ENCODE results near the gene TUBA4A.
A peak's percentile ranks its signal among the peaks of the same experiment; 100 is the strongest.

TUBA4A gene

DNA sequence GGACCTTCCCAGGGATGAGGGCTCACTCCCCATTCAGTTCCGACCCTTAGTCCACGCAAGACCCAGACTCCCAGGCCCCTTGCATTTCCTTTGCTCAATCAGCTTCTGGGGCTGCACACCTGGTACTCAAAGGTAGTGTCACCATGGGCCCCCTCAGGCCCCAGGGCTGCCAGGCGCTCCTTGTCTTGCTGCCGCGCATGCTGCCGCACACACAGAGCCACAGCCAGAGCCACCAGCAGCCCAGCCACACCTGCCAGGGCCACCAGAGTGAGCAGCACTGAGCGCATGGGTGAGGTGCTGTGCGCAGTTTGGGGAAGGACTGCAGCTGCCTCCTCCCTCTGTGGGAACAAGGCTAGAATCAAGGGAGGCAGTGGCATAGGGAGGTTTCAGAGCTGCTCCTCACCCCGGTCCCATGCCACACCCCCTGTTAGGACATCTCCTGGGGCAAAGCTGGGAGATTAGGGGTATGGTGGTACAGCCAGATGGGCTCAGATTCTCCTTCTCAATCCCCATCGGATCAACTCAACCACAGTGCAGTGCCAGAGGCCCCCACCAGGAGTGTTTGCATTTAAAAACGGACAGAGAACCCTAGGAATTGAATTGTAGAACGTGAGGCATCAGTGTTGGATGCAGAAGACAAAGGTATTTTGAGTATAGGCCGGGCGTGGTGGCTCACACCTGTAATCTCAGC is 44.2 kb upstream of the TUBA4A start:
- H3K27me3 ChIP-seq (ENCODE audit: insufficient read depth, low read depth, severe bottlenecking): no peaks in the 10 kb centered on the region
- no peaks in the 10 kb centered on the region for H3K9me3 ChIP-seq (ENCODE audit: severe bottlenecking)
- no peak overlapping the region for H3K27ac ChIP-seq
- 0 out of 2 replicates have a peak, but pooled peaks have one; percentile 1 for TF ChIP-seq CTCF (IDR thresholded peaks at IDR 0.05; ENCODE audit: low read depth, low read length)
- H3K4me3 ChIP-seq (ENCODE audit: low read depth, low read length): no peak overlapping the region
- DNase-seq: peak; percentile 40
- peaks cover 24% of the 10 kb centered on the region for H3K36me3 ChIP-seq

DNA sequence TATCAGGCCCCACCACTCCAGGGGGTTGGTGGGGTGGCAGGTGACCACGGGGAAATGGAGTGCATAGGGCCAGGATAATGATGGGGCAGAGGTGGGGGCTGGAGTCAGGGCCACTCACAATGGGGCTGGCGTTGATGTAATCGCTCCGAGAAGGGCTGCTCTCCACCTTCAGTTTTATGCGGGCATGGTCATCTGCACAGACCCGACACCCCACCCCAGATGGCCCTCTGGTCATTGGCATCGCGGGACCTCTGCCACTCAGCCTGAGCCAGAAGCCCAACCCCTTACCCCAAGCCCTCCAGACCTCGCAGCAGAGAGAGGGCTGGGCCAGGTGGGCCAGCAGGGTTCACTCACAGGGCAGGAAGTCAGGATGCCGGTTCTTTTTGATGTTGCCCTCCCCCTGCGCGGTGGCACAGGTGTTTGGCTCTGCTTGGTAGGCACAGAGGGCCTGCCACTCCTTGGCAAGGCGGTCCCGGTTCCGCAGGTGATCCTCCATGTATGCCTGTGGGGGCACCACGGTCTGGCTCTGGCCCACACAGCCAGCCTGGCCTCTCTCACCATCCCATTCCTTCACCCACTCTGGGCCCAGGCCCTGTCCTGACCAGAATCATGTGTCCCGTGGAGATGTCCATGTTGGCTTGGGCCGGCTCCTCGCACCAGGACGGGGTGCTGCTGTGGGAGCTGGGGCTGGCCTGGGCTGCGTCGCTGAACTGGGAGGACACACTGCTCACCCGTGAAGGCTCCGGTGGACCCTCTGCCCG is 43.1 kb upstream of the TUBA4A start:
- H3K4me3 ChIP-seq (ENCODE audit: low read depth, low read length): no peak overlapping the region
- no peaks in the 10 kb centered on the region for H3K27me3 ChIP-seq (ENCODE audit: insufficient read depth, low read depth, severe bottlenecking)

GRCh38 chr2:219296142-219296541 is 42.4 kb upstream of the TUBA4A start:
- Histone ChIP-seq H3K4me3 (ENCODE audit: low read depth, low read length) (no peak overlapping the region), H3K9me3 (ENCODE audit: severe bottlenecking) (no peaks in the 10 kb centered on the region), H3K27ac (no peak overlapping the region), H3K27me3 (ENCODE audit: insufficient read depth, low read depth, severe bottlenecking) (no peaks in the 10 kb centered on the region), H3K36me3 (peaks cover 17% of the 10 kb centered on the region)
- no peak for DNase-seq
- TF ChIP-seq CTCF (IDR thresholded peaks at IDR 0.05; ENCODE audit: low read depth, low read length): no peak

More for the DNA sequence above, 43.1 kb upstream of the TUBA4A start:
- TF ChIP-seq CTCF (IDR thresholded peaks at IDR 0.05; ENCODE audit: low read depth, low read length): no peak
- DNase-seq: no peak
- H3K27ac ChIP-seq: no peak overlapping the region
- no peaks in the 10 kb centered on the region for H3K9me3 ChIP-seq (ENCODE audit: severe bottlenecking)
- peaks cover 17% of the 10 kb centered on the region for H3K36me3 ChIP-seq

DNA sequence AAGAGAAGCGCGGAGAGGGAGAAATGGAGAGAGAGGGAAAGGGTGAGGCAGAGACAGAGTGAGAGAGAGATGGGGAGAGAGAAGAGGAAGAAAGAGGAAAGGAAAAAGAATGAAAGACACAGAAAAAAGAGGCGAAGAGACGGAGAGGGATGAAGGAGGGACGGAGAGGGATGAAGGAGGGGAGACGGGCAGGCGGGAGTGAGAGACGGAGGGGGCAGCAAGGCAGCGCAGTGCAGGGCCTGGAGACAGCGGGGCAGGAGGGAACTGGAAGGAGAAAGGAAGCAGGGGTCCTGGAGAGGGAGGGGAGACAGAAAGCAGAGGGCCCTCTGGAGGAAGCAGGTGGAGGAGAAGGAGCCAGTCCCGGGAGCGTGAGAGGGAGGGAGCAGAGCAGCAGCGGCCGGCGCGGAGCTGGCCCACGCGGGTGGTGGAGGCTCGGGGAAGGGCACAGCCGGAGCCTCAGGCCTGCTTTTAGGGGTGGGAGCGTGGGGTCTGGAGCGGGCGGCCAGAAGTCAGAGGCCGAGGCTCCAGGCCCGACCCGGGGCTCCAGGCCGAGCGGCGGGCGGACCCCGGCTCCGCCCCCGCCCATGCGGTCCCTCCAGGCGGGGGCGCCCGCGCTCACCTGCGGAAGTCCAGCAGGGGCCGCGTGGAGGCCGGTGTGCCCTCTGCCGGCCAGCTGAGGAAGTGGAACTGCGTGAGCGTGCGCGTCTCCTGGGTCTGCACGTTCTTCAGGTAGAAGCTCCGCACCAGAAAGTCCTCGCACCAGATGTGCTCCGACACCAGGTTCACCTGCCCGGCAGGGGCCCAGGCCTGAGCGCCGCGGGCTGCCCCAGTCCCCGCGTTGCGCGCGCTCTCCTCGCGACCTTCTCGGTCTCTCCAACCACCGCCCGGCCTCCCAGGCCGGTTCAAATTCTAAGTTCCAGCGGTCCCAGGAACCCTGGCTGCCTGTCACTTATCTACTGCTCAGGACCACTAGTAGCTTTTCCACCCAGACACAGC is 40.9 kb upstream of the TUBA4A start:
- peak; percentile 82 for DNase-seq
- peak; percentile 97 for TF ChIP-seq CTCF (IDR thresholded peaks at IDR 0.05; ENCODE audit: low read depth, low read length)
- Histone ChIP-seq H3K27me3 (ENCODE audit: insufficient read depth, low read depth, severe bottlenecking) (no peaks in the 10 kb centered on the region), H3K9me3 (ENCODE audit: severe bottlenecking) (no peaks in the 10 kb centered on the region), H3K4me3 (ENCODE audit: low read depth, low read length) (peak overlapping the region; percentile 42), H3K36me3 (peaks cover 17% of the 10 kb centered on the region), H3K27ac (peak overlapping the region; percentile 83)

GRCh38 chr2:219293736-219294231 is 40.1 kb upstream of the TUBA4A start:
- Histone ChIP-seq H3K4me3 (ENCODE audit: low read depth, low read length) (no peak overlapping the region), H3K27me3 (ENCODE audit: insufficient read depth, low read depth, severe bottlenecking) (no peaks in the 10 kb centered on the region), H3K9me3 (ENCODE audit: severe bottlenecking) (no peaks in the 10 kb centered on the region), H3K27ac (no peak overlapping the region), H3K36me3 (peaks cover 23% of the 10 kb centered on the region)
- no peak for DNase-seq
- no peak for TF ChIP-seq CTCF (IDR thresholded peaks at IDR 0.05; ENCODE audit: low read depth, low read length)
